ENCODE data around the gene TMEM238L. TPM values are rescaled to one million over a fixed set of nuclear protein-coding genes. Genes with fewer than 3 reads are reported as not detected.

Gene TMEM238L
- total and polyA plus RNA-seq, 2 donors (not counting 3 experiments of a cell fraction or from before 2014, with no cell fraction given): not detected

DNA sequence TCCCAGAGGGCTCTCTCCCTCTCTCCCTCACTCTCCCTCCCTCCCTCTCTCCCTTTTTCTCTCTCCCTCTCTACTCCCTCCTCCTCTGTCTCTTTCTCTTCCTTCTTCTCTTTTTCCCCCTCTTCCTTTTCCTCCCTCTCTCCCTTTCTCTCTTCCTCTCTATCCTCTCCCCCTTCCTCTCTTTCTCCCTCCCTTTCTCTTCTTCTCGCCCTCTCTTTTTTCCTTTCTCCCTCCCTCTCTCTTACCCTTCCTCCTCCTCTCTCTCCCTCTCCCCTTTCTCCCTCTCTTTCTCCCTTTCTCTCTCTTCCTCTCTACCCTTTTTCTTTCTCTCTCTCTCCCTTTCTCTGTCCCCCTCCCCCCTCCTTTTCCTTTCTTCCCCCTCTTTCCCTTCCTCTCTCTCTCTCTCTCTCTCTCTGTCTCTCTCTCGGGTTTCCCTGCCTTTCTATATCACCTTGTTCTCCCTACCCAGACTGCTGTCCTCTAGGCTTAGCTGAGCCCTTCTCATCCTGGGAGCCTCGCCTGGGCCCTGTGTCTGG is 48.2 kb downstream of the TMEM238L start:
- Histone ChIP-seq H3K4me1 (ENCODE audit: control insufficient read depth, extremely low read depth, insufficient read depth, low read length) (no peaks in the 10 kb centered on the region), H3K79me2 (ENCODE audit: control insufficient read depth, insufficient read depth, low read length) (no peaks in the 10 kb centered on the region), H4K20me1 (replicated peaks; ENCODE audit: control insufficient read depth, extremely low read depth, insufficient read depth, low read length) (no peaks in the 10 kb centered on the region), H3K27ac (ENCODE audit: insufficient read depth, low read depth, low read length) (no peak overlapping the region), H3K27me3 (ENCODE audit: control insufficient read depth in 2 of 2, insufficient read depth in 2 of 2, low read length in 2 of 2) (no peaks in the 10 kb centered on the region), H2AFZ (ENCODE audit: low read depth, low read length) (no peak overlapping the region), H3K9ac (replicated peaks; ENCODE audit: extremely low read depth, insufficient read depth, low read length) (no peak overlapping the region), H3K4me2 (ENCODE audit: insufficient read depth, low read length) (no peak overlapping the region), H3K4me3 (replicated peaks in 1 of 3; ENCODE audit: insufficient read depth in 1 of 3, low read depth in 1 of 3, low read length in 3 of 3) (no peak overlapping the region), H3K9me3 (replicated peaks; ENCODE audit: control insufficient read depth, insufficient read depth, low read length) (no peaks in the 10 kb centered on the region), H3K36me3 (ENCODE audit: control insufficient read depth in 2 of 2, extremely low read depth in 1 of 2, insufficient read depth in 2 of 2, low read length in 2 of 2) (no peaks in the 10 kb centered on the region), H3K9me1 (replicated peaks; ENCODE audit: control insufficient read depth, extremely low read depth, insufficient read depth, low read length) (no peaks in the 10 kb centered on the region)
- CTCF ChIA-PET: no interaction called here
- POLR2A ChIA-PET: no interaction called here
- BruUV-seq (replicated peaks): no TSS peak
- no peak for DNase-seq (ENCODE audit: low read depth, low spot score)
- FAIRE-seq: no peak
- intact Hi-C loops (cut with micrococcal nuclease): no loop called here
- dilution Hi-C loops (cut with MboI; ENCODE audit: extremely low pct_ligation_motif_present, low sequenced_read_pairs): no loop called here
- no peak for TF ChIP-seq POLR2AphosphoS5 (IDR thresholded peaks at IDR 0.05; ENCODE audit: insufficient read depth, low read depth, low read length)
- no peak for TF ChIP-seq MAX (IDR thresholded peaks at IDR 0.05; ENCODE audit: insufficient read depth, insufficient read length)
- no peak for TF ChIP-seq JUN (IDR thresholded peaks at IDR 0.05; ENCODE audit: borderline replicate concordance, insufficient read depth, insufficient read length, low read depth)
- no peak for TF ChIP-seq CTCF (IDR thresholded peaks at IDR 0.05; ENCODE audit: extremely low read depth in 1 of 2, insufficient read depth in 1 of 2, low read depth in 1 of 2, low read length in 2 of 2)
- no peak for TF ChIP-seq MYC (IDR thresholded peaks at IDR 0.05; ENCODE audit: low read depth, low read length)
- TF ChIP-seq GATA2 (IDR thresholded peaks at IDR 0.05; ENCODE audit: insufficient read depth, insufficient read length, low read depth, low read length): no peak
- no peak for TF ChIP-seq EZH2 (IDR thresholded peaks at IDR 0.05; ENCODE audit: borderline replicate concordance, low read depth, low read length, severe bottlenecking)
- TF ChIP-seq FOS (IDR thresholded peaks at IDR 0.05; ENCODE audit: borderline replicate concordance, insufficient read depth, low read length): no peak
- no peak for TF ChIP-seq POLR2A (IDR thresholded peaks at IDR 0.05; ENCODE audit: low read depth, low read length)

All from endothelial cell of umbilical vein (primary cell).